Cardiac septum (tissue), 1 donor: ENCODE measurements around the gene SLC7A4. TPM values are rescaled to one million over a fixed set of nuclear protein-coding genes. Genes with fewer than 3 reads are reported as not detected.

Source experiments
- DNase-seq: peaks from one replicate; pipeline ENCODE4 v3.0.0-alpha.2; 2020; ENCODE audit warnings: low spot score
- intact Hi-C: fragments of 100-400 bp; cut with DNase I; formaldehyde crosslinking; loops from one replicate; pipeline ENCODE4 v1.14.0; 2022
- microRNA-seq: library from miRNA; unstranded; fragments of <30 nt; microRNA quantifications from one replicate; pipeline ENCODE4 v1.2.0, GENCODE V29; 2020
- total RNA-seq: library from RNA; stranded (reverse); fragmentation: NEBNext Ultra II Directional; extraction: Animal tissue kit (Norgen Biotek cat#: 25700); gene quantifications from one replicate; pipeline ENCODE4 v1.2.1, GENCODE V29; 2021
- donor health status: DM: no; HTN: no; CAD: no.

SLC7A4 gene
- total RNA-seq, 1 donor from 2014 or later = not detected

GRCh38 chr22:20979243-20979809, 53.0 kb downstream of the SLC7A4 start:
- intact Hi-C loops = no loop called here
- DNase-seq = no peak

Small RNAs within 50 kb of the gene (microRNA-seq; reads per million reads assigned to microRNA genes)
- gene MIR649 = not detected

Other genes with a start within 250 kb of the SLC7A4 start
- 52.6 TPM for gene PI4KA, start 173.8 kb downstream of the SLC7A4 start, total RNA-seq
- 23.6 TPM for gene SNAP29, start 173.6 kb downstream of the SLC7A4 start, total RNA-seq
- 55.5 TPM for gene CRKL, start 115.2 kb downstream of the SLC7A4 start, total RNA-seq
- gene AIFM3, start 65.3 kb downstream of the SLC7A4 start, total RNA-seq = 0.54 TPM
- 33.0 TPM for gene LZTR1, start 50.3 kb downstream of the SLC7A4 start, total RNA-seq
- gene THAP7, start 30.4 kb downstream of the SLC7A4 start, total RNA-seq = 18.2 TPM
- 5.4 TPM for gene P2RX6, start 17.4 kb downstream of the SLC7A4 start, total RNA-seq
- not detected for gene LRRC74B, start 13.4 kb upstream of the SLC7A4 start, total RNA-seq